Renal cortical epithelial cell (primary cell): ENCODE measurements around the gene TMF1. TPM values are rescaled to one million over a fixed set of nuclear protein-coding genes. Genes with fewer than 3 reads are reported as not detected.
A peak's percentile ranks its signal among the peaks of the same experiment; 100 is the strongest.

Source experiments
- DNase-seq: peaks from one replicate; pipeline ENCODE4 v3.0.0-alpha.2; 2011; ENCODE audit warnings: low read depth
- total RNA-seq: library from RNA; depleted of rRNA; stranded (reverse); fragments of >200 nt; gene quantifications from 2 replicates; pipeline ENCODE4 v1.2.3, GENCODE V29; 2014

TMF1 gene
- total RNA-seq, 1 donor from 2014 or later, result 55.6 TPM

GRCh38 chr3:69014022-69014580 lies 38.0 kb downstream of the TMF1 start:
- DNase-seq, result peak; percentile 34

- DNase-seq, result peak; percentile 53
These were observed 38.7 kb downstream of the TMF1 start, which contains the start of gene EOGT for GRCh38 chr3:69013253-69014021. TSS of gene EOGT (minus strand) at chr3:69013684. CDS start at chr3:69009846, 3,838 bp downstream.

- peak; percentile 12 for DNase-seq
These were observed 39.3 kb downstream of the TMF1 start for GRCh38 chr3:69012800-69013252.

- DNase-seq, result peak; percentile 13
These were observed 39.9 kb downstream of the TMF1 start for GRCh38 chr3:69012100-69012799.

- DNase-seq, result no peak
These were observed 40.9 kb downstream of the TMF1 start for GRCh38 chr3:69011096-69011730.

GRCh38 chr3:69009559-69010410 lies 42.3 kb downstream of the TMF1 start:
- DNase-seq, result peak; percentile 19

- DNase-seq, result no peak
These were observed 43.2 kb downstream of the TMF1 start for GRCh38 chr3:69008980-69009379.

- no peak for DNase-seq
These were observed 46.2 kb downstream of the TMF1 start for GRCh38 chr3:69005791-69006482.

GRCh38 chr3:69005071-69005790 lies 46.9 kb downstream of the TMF1 start:
- DNase-seq, result no peak

- DNase-seq, result no peak
These were observed 48.0 kb downstream of the TMF1 start for GRCh38 chr3:69004138-69004537.

GRCh38 chr3:68999605-69000004 lies 52.5 kb downstream of the TMF1 start:
- no peak for DNase-seq

- no peak for DNase-seq
These were observed 53.0 kb downstream of the TMF1 start for GRCh38 chr3:68999158-68999557.

GRCh38 chr3:68997887-68998286 lies 54.2 kb downstream of the TMF1 start:
- no peak for DNase-seq

- DNase-seq, result peak; percentile 73
These were observed 55.7 kb downstream of the TMF1 start for GRCh38 chr3:68996356-68996995.

- DNase-seq, result no peak
These were observed 63.4 kb downstream of the TMF1 start for GRCh38 chr3:68988740-68989139.

- no peak for DNase-seq
These were observed 64.8 kb downstream of the TMF1 start for GRCh38 chr3:68987322-68987721.

- DNase-seq, result no peak
These were observed 65.5 kb downstream of the TMF1 start for GRCh38 chr3:68986496-68987208.

GRCh38 chr3:68985146-68985790 lies 66.9 kb downstream of the TMF1 start:
- no peak for DNase-seq
